ENCODE data around the gene TBXAS1.

DNA sequence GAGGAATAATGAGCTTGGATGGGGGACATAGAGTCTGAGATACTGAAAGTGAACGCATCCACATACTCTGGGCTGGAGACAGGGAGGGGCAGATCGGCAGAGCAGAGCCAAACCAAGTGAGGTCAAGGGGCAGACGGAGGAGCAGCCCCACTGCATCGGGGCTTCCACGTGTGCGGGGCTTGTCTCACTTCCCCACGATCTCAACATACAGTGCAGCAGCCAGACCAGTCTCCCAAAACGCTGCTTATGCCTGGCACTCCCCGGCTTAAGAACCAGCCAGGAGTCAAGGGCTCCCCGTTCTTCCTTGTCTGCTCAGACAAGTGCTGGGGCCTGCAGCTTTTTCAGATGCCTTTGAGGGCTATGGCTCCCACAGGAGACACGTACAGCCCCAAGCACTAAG is 190.1 kb downstream of the TBXAS1 start:
- TF ChIP-seq ZNF701 (tag by site-specific recombination; IDR thresholded peaks at IDR 0.05), result no peak
- TF ChIP-seq ZEB2 (tag by site-specific recombination; IDR thresholded peaks at IDR 0.05), result no peak
- TF ChIP-seq, protein P1, sequence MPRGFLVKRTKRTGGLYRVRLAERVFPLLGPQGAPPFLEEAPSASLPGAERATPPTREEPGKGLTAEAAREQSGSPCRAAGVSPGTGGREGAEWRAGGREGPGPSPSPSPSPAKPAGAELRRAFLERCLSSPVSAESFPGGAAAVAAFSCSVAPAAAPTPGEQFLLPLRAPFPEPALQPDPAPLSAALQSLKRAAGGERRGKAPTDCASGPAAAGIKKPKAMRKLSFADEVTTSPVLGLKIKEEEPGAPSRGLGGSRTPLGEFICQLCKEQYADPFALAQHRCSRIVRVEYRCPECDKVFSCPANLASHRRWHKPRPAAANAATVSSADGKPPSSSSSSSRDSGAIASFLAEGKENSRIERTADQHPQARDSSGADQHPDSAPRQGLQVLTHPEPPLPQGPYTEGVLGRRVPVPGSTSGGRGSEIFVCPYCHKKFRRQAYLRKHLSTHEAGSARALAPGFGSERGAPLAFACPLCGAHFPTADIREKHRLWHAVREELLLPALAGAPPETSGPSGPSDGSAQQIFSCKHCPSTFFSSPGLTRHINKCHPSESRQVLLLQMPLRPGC (tag by site-specific recombination; IDR thresholded peaks at IDR 0.05), result no peak
- TF ChIP-seq, protein P2, sequence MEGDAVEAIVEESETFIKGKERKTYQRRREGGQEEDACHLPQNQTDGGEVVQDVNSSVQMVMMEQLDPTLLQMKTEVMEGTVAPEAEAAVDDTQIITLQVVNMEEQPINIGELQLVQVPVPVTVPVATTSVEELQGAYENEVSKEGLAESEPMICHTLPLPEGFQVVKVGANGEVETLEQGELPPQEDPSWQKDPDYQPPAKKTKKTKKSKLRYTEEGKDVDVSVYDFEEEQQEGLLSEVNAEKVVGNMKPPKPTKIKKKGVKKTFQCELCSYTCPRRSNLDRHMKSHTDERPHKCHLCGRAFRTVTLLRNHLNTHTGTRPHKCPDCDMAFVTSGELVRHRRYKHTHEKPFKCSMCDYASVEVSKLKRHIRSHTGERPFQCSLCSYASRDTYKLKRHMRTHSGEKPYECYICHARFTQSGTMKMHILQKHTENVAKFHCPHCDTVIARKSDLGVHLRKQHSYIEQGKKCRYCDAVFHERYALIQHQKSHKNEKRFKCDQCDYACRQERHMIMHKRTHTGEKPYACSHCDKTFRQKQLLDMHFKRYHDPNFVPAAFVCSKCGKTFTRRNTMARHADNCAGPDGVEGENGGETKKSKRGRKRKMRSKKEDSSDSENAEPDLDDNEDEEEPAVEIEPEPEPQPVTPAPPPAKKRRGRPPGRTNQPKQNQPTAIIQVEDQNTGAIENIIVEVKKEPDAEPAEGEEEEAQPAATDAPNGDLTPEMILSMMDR (tag by site-specific recombination; IDR thresholded peaks at IDR 0.05), result no peak
- no peak for TF ChIP-seq GLIS1 (tag by site-specific recombination; IDR thresholded peaks at IDR 0.05)
- no peak for TF ChIP-seq ZBTB48 (tag by site-specific recombination; IDR thresholded peaks at IDR 0.05)
- no peak for TF ChIP-seq KLF8 (tag by site-specific recombination; IDR thresholded peaks at IDR 0.05)
- TF ChIP-seq ZNF155 (tag by site-specific recombination; IDR thresholded peaks at IDR 0.05), result no peak
- TF ChIP-seq, protein P3, sequence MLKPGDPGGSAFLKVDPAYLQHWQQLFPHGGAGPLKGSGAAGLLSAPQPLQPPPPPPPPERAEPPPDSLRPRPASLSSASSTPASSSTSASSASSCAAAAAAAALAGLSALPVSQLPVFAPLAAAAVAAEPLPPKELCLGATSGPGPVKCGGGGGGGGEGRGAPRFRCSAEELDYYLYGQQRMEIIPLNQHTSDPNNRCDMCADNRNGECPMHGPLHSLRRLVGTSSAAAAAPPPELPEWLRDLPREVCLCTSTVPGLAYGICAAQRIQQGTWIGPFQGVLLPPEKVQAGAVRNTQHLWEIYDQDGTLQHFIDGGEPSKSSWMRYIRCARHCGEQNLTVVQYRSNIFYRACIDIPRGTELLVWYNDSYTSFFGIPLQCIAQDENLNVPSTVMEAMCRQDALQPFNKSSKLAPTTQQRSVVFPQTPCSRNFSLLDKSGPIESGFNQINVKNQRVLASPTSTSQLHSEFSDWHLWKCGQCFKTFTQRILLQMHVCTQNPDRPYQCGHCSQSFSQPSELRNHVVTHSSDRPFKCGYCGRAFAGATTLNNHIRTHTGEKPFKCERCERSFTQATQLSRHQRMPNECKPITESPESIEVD (tag by site-specific recombination; IDR thresholded peaks at IDR 0.05), result no peak
